K562 (cell line): ENCODE measurements around the gene VSIG4. TPM values are rescaled to one million over a fixed set of nuclear protein-coding genes. Genes with fewer than 3 reads are reported as not detected.

ENCODE experiments used
- BRD4 ChIP-seq: fragments of 200-600 bp; sonication (generic); IDR thresholded peaks from 2 replicates; pipeline ENCODE4 v1.6.1; 2017; ENCODE audit warnings: inconsistent platforms
- CHD1 ChIP-seq: fragments of 200-600 bp; sonication (generic); IDR thresholded peaks from one replicate; pipeline ENCODE4 v1.6.1; 2012; ENCODE audit warnings: mild to moderate bottlenecking, moderate library complexity, low read length, inconsistent platforms
- CHD7 ChIP-seq: fragments of 200-600 bp; sonication (generic); IDR thresholded peaks from one replicate; pipeline ENCODE4 v1.6.1; 2012; ENCODE audit warnings: mild to moderate bottlenecking, low read depth, low read length, inconsistent platforms
- FUS ChIP-seq: fragments of 200-400 bp; formaldehyde crosslinking; optimal IDR thresholded peaks from 2 replicates; pipeline ENCODE3; 2017; ENCODE audit warnings: low read depth, low read length
- HMG20A ChIP-seq: fragments of 450-650 bp; formaldehyde crosslinking; conservative IDR thresholded peaks from 2 replicates; pipeline ENCODE4 v1.4.0; 2020; ENCODE audit warnings: mild to moderate bottlenecking, mixed read lengths
- MEF2A ChIP-seq: IDR thresholded peaks from 2 replicates; pipeline ENCODE4 v1.6.1; 2011; ENCODE audit warnings: low read depth, mild to moderate bottlenecking, low read length, moderate library complexity; ENCODE audit not compliant: control insufficient read depth
- NELFE ChIP-seq: IDR thresholded peaks from 2 replicates; pipeline ENCODE4 v1.6.1; 2011; ENCODE audit warnings: mild to moderate bottlenecking; ENCODE audit not compliant: insufficient read depth, insufficient read length
- POLR2A ChIP-seq: fragments of 450-650 bp; conservative IDR thresholded peaks from 2 replicates; pipeline ENCODE4 v1.6.1; 2016
- RBBP5 ChIP-seq: fragments of 200-600 bp; sonication (generic); IDR thresholded peaks from 2 replicates; pipeline ENCODE4 v1.6.1; 2012; ENCODE audit warnings: borderline replicate concordance, mild to moderate bottlenecking, low read length, control low read depth, inconsistent platforms; ENCODE audit not compliant: insufficient read depth, poor library complexity, severe bottlenecking
- SRSF7 ChIP-seq: fragments of 200-400 bp; formaldehyde crosslinking; optimal IDR thresholded peaks from 2 replicates; pipeline ENCODE3; 2017; ENCODE audit warnings: mild to moderate bottlenecking, low read depth, low read length
- TCFL5 ChIP-seq: fragments of 250-450 bp; sonication (Bioruptor Pico); conservative IDR thresholded peaks from 2 replicates; pipeline ENCODE4 v1.6.1; 2021; ENCODE audit warnings: mild to moderate bottlenecking, moderate library complexity, matching md5 sums
- YBX1 ChIP-seq: fragments of 450-650 bp; IDR thresholded peaks from 2 replicates; pipeline ENCODE4 v1.7.1; 2016; ENCODE audit warnings: mild to moderate bottlenecking
- ZEB2 ChIP-seq: fragments of 450-650 bp; IDR thresholded peaks from 2 replicates; pipeline ENCODE4 v1.6.1; 2016
- ZFX ChIP-seq: sonication (generic); formaldehyde crosslinking; IDR thresholded peaks from 2 replicates; pipeline ENCODE4 v1.8.0; 2022; ENCODE audit warnings: mild to moderate bottlenecking, missing genetic modification reagents, moderate library complexity
- ZNF589 ChIP-seq: fragments of 200-800 bp; sonication (Bioruptor generic); IDR thresholded peaks from 2 replicates; pipeline ENCODE4 v1.6.1; 2016; ENCODE audit warnings: low read depth, missing genetic modification characterization, missing compliant biosample characterization
- ZNF707 ChIP-seq: fragments of 250-450 bp; sonication (Bioruptor Pico); conservative IDR thresholded peaks from 2 replicates; pipeline ENCODE4 v1.8.0; 2022; ENCODE audit warnings: inconsistent platforms, mild to moderate bottlenecking, moderate library complexity
- ZSCAN29 ChIP-seq: fragments of 450-650 bp; IDR thresholded peaks from 2 replicates; pipeline ENCODE4 v1.6.1; 2017
- polyA plus RNA-seq, 8 experiments: library from polyadenylated mRNA; depleted of rRNA in 4 of 8; stranded (reverse) in 5 of 8; unstranded in 3 of 8; fragments of >200 nt; fragmentation: Nextera tagmentation in 2 of 8; fragmentation: Illumina TruSeq in 1 of 8; extraction: Ambion mirVana in 2 of 8; extraction: Trizol in 1 of 8; gene quantifications; 2 replicates each; pipeline versions ENCODE4 v1.2.1 to v1.2.3, GENCODE V29; 2011 to 2014; ENCODE audit warnings: inconsistent platforms in 1 of 8, missing spikeins in 1 of 8
- total RNA-seq, 7 experiments: library from RNA; depleted of rRNA in 6 of 7; stranded (reverse); fragments of >200 nt in 6 of 7; fragmentation: Illumina TruSeq in 2 of 7; extraction: Trizol in 2 of 7; gene quantifications; 2 replicates each; pipeline versions ENCODE4 v1.2.1 to v1.2.3, GENCODE V29; 2011 to 2021; ENCODE audit warnings: low replicate concordance in 1 of 7
- TF ChIP-seq, protein P1 (sequence below): sonication (generic); formaldehyde crosslinking; IDR thresholded peaks from 2 replicates; pipeline ENCODE4 v1.8.0; 2022; ENCODE audit warnings: mild to moderate bottlenecking, missing genetic modification reagents

Gene VSIG4
- total and polyA plus RNA-seq, 9 of the 15 experiments (the other 6 are each of a cell fraction or from before 2014, with no cell fraction given) = 0.22 to 1.6 (median 0.46) TPM; not detected in 1

DNA sequence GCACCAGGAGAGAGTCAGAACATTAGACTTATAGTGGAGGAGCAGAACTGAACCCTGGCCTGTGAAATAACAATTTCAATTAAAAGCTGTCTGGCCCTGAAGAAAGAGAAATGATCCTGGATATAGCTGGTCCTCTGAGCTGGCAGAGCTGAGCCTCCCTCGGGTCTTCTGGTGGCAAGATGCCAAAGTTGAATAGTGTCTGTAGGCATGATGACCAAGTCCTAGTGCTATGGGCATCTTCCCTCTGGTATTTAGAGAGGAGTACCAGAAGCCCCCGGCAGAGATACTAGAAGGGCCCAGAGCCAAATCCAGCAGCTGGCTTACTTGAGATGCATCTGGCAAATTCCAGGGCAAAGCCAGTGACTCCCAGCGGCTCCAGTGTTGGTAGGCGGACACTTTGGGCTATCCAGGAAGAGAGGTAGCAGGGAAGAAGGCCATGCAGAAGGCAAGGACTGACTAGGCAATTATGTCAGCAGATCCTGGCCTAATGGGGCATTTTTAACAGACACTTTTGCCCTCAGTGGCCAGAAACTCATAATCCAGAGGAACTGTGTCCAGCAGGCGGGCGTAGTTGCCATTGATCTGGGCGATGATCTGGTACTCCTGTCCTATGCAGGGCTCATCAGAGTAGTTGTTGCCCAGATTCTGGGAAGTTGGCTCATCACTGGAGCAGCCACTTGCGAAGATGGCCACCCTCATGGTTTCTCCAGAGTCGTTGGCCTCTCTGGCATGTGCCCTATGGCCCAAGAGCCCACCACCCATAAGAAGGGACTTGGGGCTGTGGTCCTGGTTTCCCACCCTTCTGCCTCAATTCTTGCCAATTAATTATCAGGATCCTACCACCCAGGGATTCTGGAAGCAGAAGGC, 17.9 kb downstream of the VSIG4 start (continued):
- no peak for TF ChIP-seq CHD7
- no peak for TF ChIP-seq RBBP5
- TF ChIP-seq HMG20A (CRISPR knock-in tag) = no peak
- peak; percentile 66 for TF ChIP-seq POLR2A
- 0 out of 2 replicates have a peak, but pooled peaks have one; percentile 8 for TF ChIP-seq ZNF589 (CRISPR knock-in tag)
- no peak for TF ChIP-seq NELFE
- TF ChIP-seq, protein P1, sequence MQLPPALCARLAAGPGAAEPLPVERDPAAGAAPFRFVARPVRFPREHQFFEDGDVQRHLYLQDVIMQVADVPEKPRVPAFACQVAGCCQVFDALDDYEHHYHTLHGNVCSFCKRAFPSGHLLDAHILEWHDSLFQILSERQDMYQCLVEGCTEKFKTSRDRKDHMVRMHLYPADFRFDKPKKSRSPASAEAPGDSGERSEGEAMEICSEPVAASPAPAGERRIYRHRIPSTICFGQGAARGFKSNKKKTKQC (CRISPR knock-in tag) = peak; percentile 48; the same call in 1 of the 2 replicates
- TF ChIP-seq CHD1 = no peak
- TF ChIP-seq ZNF707 (CRISPR knock-in tag) = no peak
- TF ChIP-seq BRD4 = 0 out of 2 replicates have a peak, but pooled peaks have one; percentile 30
- TF ChIP-seq FUS = no peak
- no peak for TF ChIP-seq ZSCAN29
- TF ChIP-seq TCFL5 (CRISPR knock-in tag) = no peak
- no peak for TF ChIP-seq YBX1
- no peak for TF ChIP-seq SRSF7
- TF ChIP-seq ZFX (CRISPR knock-in tag) = no peak
- no peak for TF ChIP-seq ZEB2
- TF ChIP-seq MEF2A = no peak
